H1 (cell line): ENCODE results near the gene TCEA2.

Source experiments
- HDAC6 ChIP-seq: IDR thresholded peaks from one replicate; pipeline ENCODE4 v1.7.1; 2012; ENCODE audit warnings: low read depth, mild to moderate bottlenecking, inconsistent platforms, low read length, moderate library complexity
- PHF8 ChIP-seq: fragments of 200-600 bp; sonication (generic); conservative IDR thresholded peaks from 2 replicates; pipeline ENCODE4 v1.7.1; 2012; ENCODE audit warnings: low read depth, mild to moderate bottlenecking, inconsistent platforms, low read length, moderate library complexity
- RFX5 ChIP-seq: IDR thresholded peaks from 2 replicates; pipeline ENCODE4 v1.6.1; 2011; ENCODE audit warnings: low read depth, low read length, improper control_type of control experiment, borderline replicate concordance
- ZNF274 ChIP-seq: IDR thresholded peaks from 2 replicates; pipeline ENCODE4 v1.7.0; 2012; ENCODE audit warnings: low read length, borderline replicate concordance; ENCODE audit errors: extremely low read depth
- TF ChIP-seq, protein P1 (sequence below), 3 experiments: IDR thresholded peaks; 1 replicate in 2 of 3; 2 replicates in 1 of 3; pipeline versions ENCODE4 v1.5.1 to v1.6.1; 2011; ENCODE audit warnings: low read length in 3 of 3, mild to moderate bottlenecking in 3 of 3, inconsistent platforms in 2 of 3, low read depth in 1 of 3, moderate library complexity in 1 of 3; ENCODE audit not compliant: insufficient read depth in 1 of 3; ENCODE audit errors: control extremely low read depth in 1 of 3

- TF ChIP-seq PHF8 (no peak), ZNF274 (no peak), RFX5 (no peak), HDAC6 (no peak)
- TF ChIP-seq, protein P1, sequence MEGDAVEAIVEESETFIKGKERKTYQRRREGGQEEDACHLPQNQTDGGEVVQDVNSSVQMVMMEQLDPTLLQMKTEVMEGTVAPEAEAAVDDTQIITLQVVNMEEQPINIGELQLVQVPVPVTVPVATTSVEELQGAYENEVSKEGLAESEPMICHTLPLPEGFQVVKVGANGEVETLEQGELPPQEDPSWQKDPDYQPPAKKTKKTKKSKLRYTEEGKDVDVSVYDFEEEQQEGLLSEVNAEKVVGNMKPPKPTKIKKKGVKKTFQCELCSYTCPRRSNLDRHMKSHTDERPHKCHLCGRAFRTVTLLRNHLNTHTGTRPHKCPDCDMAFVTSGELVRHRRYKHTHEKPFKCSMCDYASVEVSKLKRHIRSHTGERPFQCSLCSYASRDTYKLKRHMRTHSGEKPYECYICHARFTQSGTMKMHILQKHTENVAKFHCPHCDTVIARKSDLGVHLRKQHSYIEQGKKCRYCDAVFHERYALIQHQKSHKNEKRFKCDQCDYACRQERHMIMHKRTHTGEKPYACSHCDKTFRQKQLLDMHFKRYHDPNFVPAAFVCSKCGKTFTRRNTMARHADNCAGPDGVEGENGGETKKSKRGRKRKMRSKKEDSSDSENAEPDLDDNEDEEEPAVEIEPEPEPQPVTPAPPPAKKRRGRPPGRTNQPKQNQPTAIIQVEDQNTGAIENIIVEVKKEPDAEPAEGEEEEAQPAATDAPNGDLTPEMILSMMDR (IDR thresholded peaks at IDR 0.05; ENCODE audit: control extremely low read depth in 1 of 3, insufficient read depth in 1 of 3, low read depth in 1 of 3, low read length in 3 of 3), result no peak
Observed at GRCh38 chr20:64111841-64112641, 49.0 kb downstream of the TCEA2 start.
